OCI-LY3 (cell line): Measurements from ENCODE around the gene DDT.
"Not testable (repeated sequence)": the region's sequence is repeated elsewhere in the genome, so short reads cannot be mapped to it uniquely, and the experiment has no call there.

Source experiments
- H2AFZ ChIP-seq: fragments of 200-600, 300-600 bp; shearing (Covaris generic); 2 replicates; pipeline ENCODE4 v1.6.0; 2014; ENCODE audit warnings: antibody characterized with exemption, low read depth, low read length
- H3K27ac ChIP-seq: fragments of 200-600, 300-600 bp; sonication (generic); 2 replicates; pipeline ENCODE4 v1.5.1; 2014; ENCODE audit warnings: mild to moderate bottlenecking, low read length, moderate library complexity, mixed read lengths
- H3K27me3 ChIP-seq: fragments of 200-600, 300-600 bp; sonication (generic); 2 replicates; pipeline ENCODE4 v1.6.1; 2014; ENCODE audit warnings: low read depth, low read length, mixed read lengths
- H3K36me3 ChIP-seq: fragments of 200-600, 300-600 bp; sonication (generic); replicated peaks from 2 replicates; pipeline ENCODE3; 2014; ENCODE audit warnings: low read depth, low read length, mixed read lengths
- H3K4me1 ChIP-seq: fragments of 300-600, 200-600 bp; sonication (generic); 2 replicates; pipeline ENCODE4 v1.6.1; 2014; ENCODE audit warnings: low read length, mixed read lengths
- H3K4me2 ChIP-seq: fragments of 200-600, 300-600 bp; sonication (generic); 2 replicates; pipeline ENCODE4 v1.6.1; 2014; ENCODE audit warnings: low read length, mixed read lengths
- H3K4me3 ChIP-seq: fragments of 300-600, 200-600 bp; sonication (generic); 2 replicates; pipeline ENCODE4 v1.5.1; 2014; ENCODE audit warnings: antibody characterized with exemption, mild to moderate bottlenecking, low read length, moderate library complexity
- H3K79me2 ChIP-seq: fragments of 300-600, 200-600 bp; shearing (Covaris generic); 2 replicates; pipeline ENCODE4 v1.6.1; 2014; ENCODE audit warnings: mild to moderate bottlenecking, low read length, mixed read lengths
- H3K9ac ChIP-seq: fragments of 300-600, 200-600 bp; shearing (Covaris generic); 2 replicates; pipeline ENCODE4 v1.6.0; 2014; ENCODE audit warnings: mild to moderate bottlenecking, low read length, moderate library complexity
- H3K9me3 ChIP-seq: fragments of 200-600, 300-600 bp; shearing (Covaris generic); 2 replicates; pipeline ENCODE4 v1.6.1; 2014; ENCODE audit warnings: low read length, mixed read lengths; ENCODE audit not compliant: insufficient read depth
- H4K20me1 ChIP-seq: fragments of 200-600, 300-600 bp; sonication (generic); 2 replicates; pipeline ENCODE4 v1.6.1; 2016; ENCODE audit warnings: low read length, mixed read lengths; ENCODE audit not compliant: insufficient read depth
- CTCF ChIP-seq: fragments of 200-600, 300-600 bp; sonication (generic); IDR thresholded peaks from 2 replicates; pipeline ENCODE4 v1.5.1; 2014; ENCODE audit warnings: antibody characterized with exemption, low read length, low read depth
- EZH2phosphoT487 ChIP-seq: fragments of 200-600 bp; shearing (Covaris generic); IDR thresholded peaks from 2 replicates; pipeline ENCODE4 v1.6.1; 2018; ENCODE audit warnings: antibody characterized with exemption, mixed run types, low read depth

The DDT gene

GRCh38 chr22:23922921-23923320 lies 51.3 kb downstream of the DDT start:
- H3K79me2 ChIP-seq = no peaks in the 10 kb centered on the region
- no peak overlapping the region for H3K27ac ChIP-seq
- no peak for TF ChIP-seq CTCF
- TF ChIP-seq EZH2phosphoT487 = no peak
- no peak overlapping the region for H2AFZ ChIP-seq
- no peak overlapping the region for H3K9ac ChIP-seq
- H3K4me1 ChIP-seq = no peaks in the 10 kb centered on the region
- no peaks in the 10 kb centered on the region for H4K20me1 ChIP-seq
- H3K4me2 ChIP-seq = no peak overlapping the region
- H3K4me3 ChIP-seq = no peak overlapping the region
- H3K36me3 ChIP-seq = peaks cover 65% of the 10 kb centered on the region
- no peaks in the 10 kb centered on the region for H3K27me3 ChIP-seq
- peaks cover 16% of the 10 kb centered on the region for H3K9me3 ChIP-seq

GRCh38 chr22:23921586-23922201 lies 52.5 kb downstream of the DDT start:
- Histone ChIP-seq H3K9me3 (peaks cover 14% of the 10 kb centered on the region), H3K36me3 (peaks cover 61% of the 10 kb centered on the region)
- H3K9ac ChIP-seq, H3K27ac ChIP-seq, H3K4me1 ChIP-seq, H2AFZ ChIP-seq, H4K20me1 ChIP-seq, H3K27me3 ChIP-seq, H3K4me2 ChIP-seq, H3K4me3 ChIP-seq, H3K79me2 ChIP-seq: not testable (repeated sequence)
